HG02852 (cell line): Measurements from ENCODE around the gene THPO.
A peak's percentile ranks its signal among the peaks of the same experiment; 100 is the strongest.

Source experiments
- ATAC-seq: cut with Tn5 transposase; IDR thresholded peaks from one replicate; pipeline ENCODE4 v1.9.1; 2021; ENCODE audit warnings: mild to moderate bottlenecking, moderate library complexity; ENCODE audit not compliant: unreplicated experiment

THPO gene

GRCh38 chr3:184377882-184378445 lies at the start of gene THPO:
Gene THPO (minus strand): TSS chr3:184378207. CDS start chr3:184376259, 1,948 bp downstream.
- ATAC-seq: no peak

GRCh38 chr3:184426691-184427141 lies 48.7 kb upstream of the THPO start:
- ATAC-seq: no peak

GRCh38 chr3:184423561-184423960 lies 45.6 kb upstream of the THPO start:
- ATAC-seq: no peak

- ATAC-seq: no peak
Observed at GRCh38 chr3:184419171-184419570, 41.2 kb upstream of the THPO start.

- ATAC-seq: peak; percentile 68
Observed at GRCh38 chr3:184417619-184418327, 39.8 kb upstream of the THPO start.

- no peak for ATAC-seq
Observed at GRCh38 chr3:184415203-184415490, 37.1 kb upstream of the THPO start.

GRCh38 chr3:184414418-184415202 lies 36.6 kb upstream of the THPO start:
- no peak for ATAC-seq

- ATAC-seq: no peak
Observed at GRCh38 chr3:184409946-184410500, 32.0 kb upstream of the THPO start.

GRCh38 chr3:184409331-184409926 lies 31.4 kb upstream of the THPO start:
- ATAC-seq: no peak

GRCh38 chr3:184405075-184406030 lies 27.3 kb upstream of the THPO start:
- ATAC-seq: no peak

- ATAC-seq: no peak
Observed at GRCh38 chr3:184399410-184399809, 21.4 kb upstream of the THPO start.

GRCh38 chr3:184395320-184395660 lies 17.3 kb upstream of the THPO start:
- no peak for ATAC-seq

GRCh38 chr3:184391266-184391665 lies 13.3 kb upstream of the THPO start:
- no peak for ATAC-seq

GRCh38 chr3:184389935-184390528 lies 12.0 kb upstream of the THPO start:
- no peak for ATAC-seq

GRCh38 chr3:184389384-184389783 lies 11.4 kb upstream of the THPO start:
- no peak for ATAC-seq

- no peak for ATAC-seq
Observed at GRCh38 chr3:184388936-184389230, 10.9 kb upstream of the THPO start.

GRCh38 chr3:184388164-184388935 lies 10.3 kb upstream of the THPO start:
- ATAC-seq: no peak

- ATAC-seq: no peak
Observed at GRCh38 chr3:184387174-184387714, 9.2 kb upstream of the THPO start.
